ENCODE results near the gene PSMA3.

The PSMA3 gene

DNA sequence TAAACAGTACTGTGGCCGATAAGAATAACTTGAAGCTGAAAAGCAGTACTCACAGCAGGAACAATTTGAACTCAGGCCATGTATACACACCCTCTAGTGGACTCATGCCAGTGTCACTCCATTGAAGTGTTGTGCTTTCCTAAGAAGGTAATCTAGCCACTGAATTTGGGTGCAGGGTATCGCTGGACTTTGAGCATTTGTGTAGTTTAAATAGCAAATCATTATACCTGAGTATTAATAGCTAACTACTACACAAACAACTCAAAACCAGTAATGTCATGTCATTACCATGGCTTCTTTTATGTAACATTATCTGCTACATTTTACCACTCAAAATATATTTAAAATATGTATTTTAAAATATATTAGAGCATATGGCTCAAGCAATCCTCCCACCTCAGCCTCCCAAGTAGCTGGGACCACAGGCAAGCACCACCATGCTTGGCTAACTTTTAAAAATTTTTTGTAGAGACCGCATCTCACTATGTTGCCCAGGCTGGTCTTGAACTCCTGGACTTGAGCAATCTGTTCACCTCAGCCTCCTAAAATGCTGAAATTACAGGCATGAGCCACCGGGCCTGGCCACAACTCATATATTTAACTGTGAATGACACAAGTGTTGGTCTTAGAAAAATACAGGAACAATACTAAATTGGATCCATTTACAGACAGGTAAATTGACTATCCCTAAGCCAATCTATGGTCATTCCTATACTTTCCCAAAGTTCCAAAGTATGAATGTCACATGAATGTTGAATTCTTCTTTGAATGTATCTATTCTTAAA is 28.1 kb downstream of the PSMA3 start:
- peak; percentile 19 for DNase-seq (ENCODE audit: low spot score)

GRCh38 chr14:58274881-58275280 is 30.2 kb downstream of the PSMA3 start:
- no peak for DNase-seq (ENCODE audit: low spot score)

- DNase-seq (ENCODE audit: low spot score) = no peak
Measured at GRCh38 chr14:58275527-58276190, 31.0 kb downstream of the PSMA3 start.

- no peak for DNase-seq (ENCODE audit: low spot score)
Measured at GRCh38 chr14:58276208-58276607, 31.6 kb downstream of the PSMA3 start.

DNA sequence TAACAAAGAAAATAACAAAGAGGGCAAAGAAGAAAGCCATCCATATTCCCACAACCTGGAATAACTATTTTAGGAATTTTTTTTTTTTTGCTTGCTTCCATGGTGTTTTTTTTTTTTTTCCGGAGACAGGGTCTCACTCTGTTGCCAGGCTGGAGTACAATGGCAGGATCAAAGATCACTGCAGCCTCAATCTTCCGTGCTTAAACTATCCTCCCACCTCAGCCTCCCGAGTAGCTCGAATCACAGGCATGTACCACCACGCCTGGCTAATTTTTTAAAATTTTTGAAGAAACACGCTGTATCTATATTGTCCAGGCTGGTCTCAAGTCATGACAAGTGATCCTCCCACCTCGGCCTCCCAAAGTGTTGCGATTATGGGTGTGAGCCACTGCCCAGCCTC is 33.5 kb downstream of the PSMA3 start:
- DNase-seq (ENCODE audit: low spot score) = no peak

DNA sequence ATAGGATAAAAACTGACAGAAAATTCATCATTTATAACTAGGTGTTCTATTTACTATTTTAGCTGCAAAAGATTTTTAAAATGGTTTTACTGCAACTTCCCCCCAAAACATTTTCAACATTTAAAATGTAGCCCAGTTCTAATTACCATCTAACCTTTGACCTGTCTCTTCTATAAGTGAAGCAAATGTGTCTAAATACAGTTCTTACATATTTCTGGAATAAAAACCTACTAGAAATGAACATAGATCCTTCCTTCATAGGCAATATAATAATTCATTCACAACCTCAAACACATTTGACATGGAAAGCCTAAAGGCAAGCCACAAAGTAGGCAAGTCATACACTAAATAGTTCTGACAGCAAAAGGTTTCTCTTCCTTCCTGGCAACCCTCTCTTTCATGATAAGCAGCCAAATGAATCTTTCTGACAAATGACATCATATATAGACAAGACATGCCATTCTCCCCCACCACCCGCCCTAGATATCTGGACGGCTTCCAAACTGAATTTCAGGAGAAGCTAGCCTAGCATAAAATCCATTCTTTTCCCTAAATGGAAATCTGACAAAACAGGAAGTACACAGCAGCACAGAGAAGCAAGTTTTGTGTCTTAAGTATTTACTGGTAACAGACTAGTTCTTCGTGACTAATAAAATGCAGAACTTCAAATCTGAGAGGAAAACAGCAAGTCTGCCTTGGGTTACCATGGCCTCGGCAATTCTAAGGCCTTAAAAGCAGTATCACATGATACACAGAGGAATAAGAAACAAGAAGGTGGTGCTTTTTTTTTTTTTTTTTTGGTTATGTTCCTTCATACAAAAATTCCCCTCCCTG is 36.5 kb downstream of the PSMA3 start:
- DNase-seq (ENCODE audit: low spot score) = peak; percentile 84

- no peak for DNase-seq (ENCODE audit: low spot score)
Measured at GRCh38 chr14:58281969-58282368, 37.3 kb downstream of the PSMA3 start.

GRCh38 chr14:58282925-58283593 is 38.4 kb downstream of the PSMA3 start:
- no peak for DNase-seq (ENCODE audit: low spot score)

DNA sequence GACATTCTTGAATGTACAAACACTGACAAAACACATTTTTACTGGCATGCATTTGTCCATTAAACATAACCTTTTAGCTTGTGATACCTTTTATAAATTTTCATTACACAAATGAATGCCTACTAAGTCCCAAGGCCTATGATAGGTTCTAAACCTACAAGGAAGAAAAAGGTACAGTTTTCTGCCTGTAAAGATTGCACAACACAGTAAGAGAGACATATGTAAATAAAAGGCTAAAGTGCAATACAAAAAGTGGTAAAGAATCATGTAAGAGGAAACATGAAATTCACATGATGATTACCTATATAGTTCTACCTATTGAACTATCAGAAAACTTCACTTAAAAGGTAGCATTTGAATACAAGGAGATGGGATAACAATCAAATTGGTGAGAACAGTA is 39.1 kb downstream of the PSMA3 start:
- DNase-seq (ENCODE audit: low spot score) = no peak

GRCh38 chr14:58285132-58285531 is 40.5 kb downstream of the PSMA3 start:
- DNase-seq (ENCODE audit: low spot score) = no peak

DNA sequence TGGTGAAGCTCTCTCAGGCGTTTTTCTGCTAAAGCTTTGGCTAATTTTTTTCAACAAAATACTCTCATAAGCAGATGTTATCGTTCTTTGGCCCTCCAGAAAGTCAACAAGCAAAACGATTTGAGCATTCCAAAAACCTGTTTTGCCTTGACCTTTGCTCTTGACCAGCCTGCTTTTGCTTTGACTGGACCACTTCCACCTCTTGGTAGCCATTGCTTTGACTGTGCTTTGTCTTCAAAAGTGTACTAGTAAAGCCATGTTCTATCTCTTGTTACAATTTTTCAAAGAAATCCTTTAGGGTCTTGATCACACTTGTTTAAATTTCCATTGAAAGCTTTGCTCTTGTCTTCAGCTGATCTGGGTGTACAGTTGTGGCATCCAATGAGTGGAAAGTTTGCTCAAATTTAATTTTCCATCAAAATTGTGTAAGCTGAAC is 43.0 kb downstream of the PSMA3 start:
- DNase-seq (ENCODE audit: low spot score) = no peak

DNA sequence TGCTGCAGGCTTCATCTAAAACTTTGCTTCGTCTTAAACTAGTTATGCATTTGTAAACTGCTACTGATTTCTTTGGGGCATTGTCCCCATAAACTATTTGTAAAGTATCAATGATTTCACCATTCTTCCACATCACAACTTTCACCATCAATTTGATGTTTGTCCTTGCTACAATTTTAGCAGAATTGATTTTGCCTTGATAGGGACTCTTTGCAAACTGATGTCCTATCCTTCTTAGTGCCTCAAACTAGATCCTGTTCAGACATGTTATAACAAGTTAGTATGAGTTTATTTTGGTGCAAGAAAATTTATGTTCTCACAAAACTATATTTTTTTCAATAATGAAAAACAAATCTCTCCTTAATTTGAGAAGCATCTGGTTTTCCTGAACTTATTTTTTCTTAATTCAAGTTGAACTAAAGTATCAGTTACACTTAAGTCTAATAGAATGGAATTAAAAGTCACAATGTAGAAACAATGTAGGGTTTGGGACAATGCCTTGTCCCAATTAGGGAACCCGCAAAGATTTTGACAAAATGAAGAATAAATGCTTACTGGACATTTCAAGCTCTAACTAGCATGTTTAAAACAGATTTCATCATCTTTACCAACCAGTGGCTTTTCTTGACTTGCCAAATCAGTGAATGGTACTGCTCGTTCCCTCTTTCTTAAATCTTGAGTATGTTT is 43.6 kb downstream of the PSMA3 start:
- no peak for DNase-seq (ENCODE audit: low spot score)

GRCh38 chr14:58291646-58292045 is 47.0 kb downstream of the PSMA3 start:
- DNase-seq (ENCODE audit: low spot score) = no peak

GRCh38 chr14:58292187-58292586 is 47.5 kb downstream of the PSMA3 start:
- no peak for DNase-seq (ENCODE audit: low spot score)

- no peak for DNase-seq (ENCODE audit: low spot score)
Measured at GRCh38 chr14:58294201-58294600, 49.6 kb downstream of the PSMA3 start.

DNA sequence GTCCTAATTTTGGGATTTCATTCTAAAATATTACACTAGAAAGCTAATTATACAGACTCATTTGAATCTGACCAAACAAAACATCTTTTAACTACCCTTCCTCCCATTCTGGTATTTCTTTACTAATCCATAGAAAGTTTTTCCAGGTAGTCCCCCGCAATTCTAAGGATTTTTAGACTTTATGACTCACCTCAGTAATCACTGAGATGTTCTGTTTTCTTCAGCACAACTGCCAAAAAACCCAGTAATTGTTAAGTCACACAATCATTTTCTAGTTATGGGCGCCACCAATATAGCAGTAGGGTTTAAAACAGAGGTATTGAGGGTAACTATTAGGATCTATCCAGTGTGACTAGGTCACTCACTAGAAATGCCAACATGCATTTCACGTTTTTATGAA is 52.1 kb downstream of the PSMA3 start:
- DNase-seq (ENCODE audit: low spot score) = no peak

DNA sequence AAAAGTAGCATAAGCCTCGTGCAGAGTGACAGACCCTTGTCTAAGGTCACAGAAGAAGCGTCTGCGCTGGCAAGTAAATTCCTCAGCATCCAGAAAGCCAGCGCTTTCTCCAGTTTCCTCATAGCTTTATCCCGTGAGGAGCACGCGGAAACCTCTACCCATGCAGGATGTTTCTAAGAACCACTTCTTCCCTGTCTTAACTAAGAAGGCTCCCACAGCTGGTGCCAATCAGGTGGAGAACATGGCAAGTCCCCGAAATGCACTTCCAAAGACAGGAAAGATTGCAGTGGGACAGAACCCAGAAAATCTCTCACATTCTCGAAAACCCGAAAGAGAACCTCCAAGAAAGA is 52.7 kb downstream of the PSMA3 start:
- DNase-seq (ENCODE audit: low spot score) = no peak

GRCh38 chr14:58297762-58298476 is 53.3 kb downstream of the PSMA3 start:
- DNase-seq (ENCODE audit: low spot score) = peak; percentile 100

DNA sequence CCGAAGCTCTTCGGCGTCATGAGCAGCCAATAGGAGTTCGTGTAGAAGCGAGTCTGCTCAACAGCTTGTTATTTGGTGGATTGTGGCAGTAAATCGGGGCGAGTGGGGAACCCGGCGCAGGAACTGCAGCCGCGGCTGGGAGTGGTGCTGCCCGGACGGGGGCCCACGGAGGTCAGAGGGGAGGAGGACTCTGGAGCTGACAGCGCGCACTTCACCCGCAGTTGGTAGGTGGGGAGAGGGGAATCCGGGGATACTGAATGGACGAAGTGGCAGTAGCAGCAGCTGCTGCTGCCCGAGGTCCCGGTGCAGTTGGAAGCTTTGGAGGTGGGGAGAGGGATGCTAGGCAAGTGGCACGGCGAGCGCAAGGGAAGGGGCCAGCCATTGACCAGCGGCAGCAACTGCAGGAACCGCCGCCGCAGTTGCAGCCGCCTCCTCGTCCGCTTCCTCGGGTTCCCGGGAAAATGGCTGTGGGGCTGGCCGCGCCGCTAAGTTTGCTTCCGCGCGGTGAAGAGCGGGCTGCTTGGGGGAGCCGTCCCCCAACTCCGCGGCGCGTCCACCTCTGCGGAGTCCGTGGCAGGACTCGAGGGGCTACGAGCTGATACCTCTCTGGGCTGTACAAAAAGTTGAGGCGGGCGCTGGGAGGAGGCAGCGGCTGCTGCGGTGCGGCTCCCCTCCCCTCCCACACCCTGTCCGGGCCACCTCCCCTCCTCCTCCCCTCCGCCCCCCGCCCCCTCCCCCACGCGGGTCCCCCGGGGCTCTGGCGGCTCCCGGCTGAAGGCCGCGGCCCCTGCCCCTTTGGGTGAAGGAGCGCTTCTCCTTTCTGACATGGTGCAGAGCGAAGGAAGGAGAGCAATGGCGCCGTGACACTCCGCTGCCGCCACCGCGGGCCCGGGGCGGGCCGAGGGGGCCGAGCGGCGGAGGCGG is 54.1 kb downstream of the PSMA3 start, which contains the start of gene ARID4A:
ARID4A (plus strand) TSS at position 79 of the 924 bp plus-strand sequence. CDS start 1,300 bp downstream, outside the sequence.
- DNase-seq (ENCODE audit: low spot score) = no peak
